Bladder microvascular endothelial cell (primary cell): ENCODE measurements around the gene KIAA1210. TPM values are rescaled to one million over a fixed set of nuclear protein-coding genes. Genes with fewer than 3 reads are reported as not detected.

Source experiments
- total RNA-seq: library from RNA; depleted of rRNA; stranded (reverse); fragments of >200 nt; gene quantifications from 2 replicates; pipeline ENCODE4 v1.2.3, GENCODE V29; 2014

KIAA1210 gene
- not detected in 2 replicates for total RNA-seq

GRCh38 chrX:119127650-119128049 lies at the start of gene KIAA1210:
KIAA1210 (minus strand) TSS chrX:119127812; CDS start chrX:119123642, 4,170 bp downstream.

GRCh38 chrX:119072744-119073143 lies 54.9 kb downstream of the KIAA1210 start, which contains the start of gene CT47C1:
CT47C1 (plus strand) TSS chrX:119072993; CDS start chrX:119073226, 233 bp downstream.

Other genes starting within 250 kb of the KIAA1210 start
- 2.3 and 26.2 TPM in 2 replicates for gene LONRF3, start 153.2 kb downstream of the KIAA1210 start, total RNA-seq
- gene CT47C1, start 54.8 kb downstream of the KIAA1210 start, total RNA-seq, result not detected in 2 replicates
- gene PGRMC1, start 108.5 kb upstream of the KIAA1210 start, total RNA-seq, result 80.7 and 88.4 TPM in 2 replicates